H1 (cell line): ENCODE results near the gene ZW10. TPM values are rescaled to one million over a fixed set of nuclear protein-coding genes. Genes with fewer than 3 reads are reported as not detected.

ENCODE experiments used
- CHD7 ChIP-seq: fragments of 300-600 bp; sonication (generic); IDR thresholded peaks from 2 replicates; pipeline ENCODE4 v1.7.1; 2012; ENCODE audit warnings: low read length, moderate library complexity, mild to moderate bottlenecking, inconsistent platforms; ENCODE audit not compliant: insufficient replicate concordance
- GTF2F1 ChIP-seq: IDR thresholded peaks from 2 replicates; pipeline ENCODE4 v1.6.1; 2012; ENCODE audit warnings: low read depth, low read length, improper control_type of control experiment, borderline replicate concordance
- KDM1A ChIP-seq: fragments of 200-600, 300-600 bp; sonication (generic); IDR thresholded peaks from 2 replicates; pipeline ENCODE4 v1.7.1; 2016; ENCODE audit warnings: mild to moderate bottlenecking, low read length, borderline replicate concordance
- MAFK ChIP-seq: IDR thresholded peaks from 2 replicates; pipeline ENCODE4 v1.6.1; 2012; ENCODE audit warnings: low read depth, mild to moderate bottlenecking, improper control_type of control experiment, low read length
- PHF8 ChIP-seq: fragments of 200-600 bp; sonication (generic); conservative IDR thresholded peaks from 2 replicates; pipeline ENCODE4 v1.7.1; 2012; ENCODE audit warnings: low read depth, mild to moderate bottlenecking, inconsistent platforms, low read length, moderate library complexity
- POU5F1 ChIP-seq: IDR thresholded peaks from 2 replicates; pipeline ENCODE4 v1.6.1; 2011; ENCODE audit warnings: low read depth, mild to moderate bottlenecking, low read length, moderate library complexity
- RAD21 ChIP-seq, 2 experiments: IDR thresholded peaks in 1 of 2; conservative IDR thresholded peaks in 1 of 2; 2 replicates each; pipeline ENCODE4 v1.6.1; 2011; ENCODE audit warnings: low read depth in 2 of 2, low read length in 2 of 2, improper control_type of control experiment in 1 of 2, inconsistent platforms in 1 of 2, mild to moderate bottlenecking in 1 of 2, moderate library complexity in 1 of 2
- SAP30 ChIP-seq: fragments of 300-600 bp; sonication (generic); IDR thresholded peaks from 2 replicates; pipeline ENCODE4 v1.7.1; 2012; ENCODE audit warnings: low read length, moderate library complexity, mild to moderate bottlenecking, inconsistent platforms; ENCODE audit not compliant: insufficient read depth, insufficient replicate concordance
- SP1 ChIP-seq: IDR thresholded peaks from 2 replicates; pipeline ENCODE4 v1.6.1; 2011; ENCODE audit warnings: low read depth, low read length
- TAF1 ChIP-seq: IDR thresholded peaks from 2 replicates; pipeline ENCODE4 v1.6.1; 2011; ENCODE audit warnings: mild to moderate bottlenecking, low read depth, low read length
- TEAD4 ChIP-seq: IDR thresholded peaks from 2 replicates; pipeline ENCODE4 v1.6.1; 2012; ENCODE audit warnings: low read depth, low read length, inconsistent platforms, mixed read lengths
- polyA plus RNA-seq, 7 experiments: library from polyadenylated mRNA; depleted of rRNA in 3 of 7; stranded (reverse) in 5 of 7; unstranded in 2 of 7; fragments of >200 nt in 5 of 7; fragments of 200-250 nt in 2 of 7; gene quantifications; 1 replicate in 5 of 7; 2 replicates in 1 of 7; 4 replicates in 1 of 7; pipeline versions ENCODE4 v1.2.1 to v1.2.3, GENCODE V29; 2011 to 2013; ENCODE audit warnings: missing spikeins in 2 of 7, mixed read lengths in 2 of 7
- total RNA-seq: library from RNA; stranded (reverse); fragmentation: NEBNext Ultra II Directional; extraction: Animal tissue kit (Norgen Biotek cat#: 25700); gene quantifications from 2 replicates; pipeline ENCODE4 v1.2.1, GENCODE V29; 2021

ZW10 gene
- total and polyA plus RNA-seq, 2 of the 8 experiments (the other 6 are each of a cell fraction or from before 2014, with no cell fraction given), result 9.0 to 25.3 TPM

- TF ChIP-seq CHD7 (no peak), MAFK (no peak), RAD21 (IDR thresholded peaks at IDR 0.05 in 1 of 2, conservative IDR thresholded peaks at IDR 0.05 in 1 of 2; ENCODE audit: low read depth in 2 of 2, low read length in 2 of 2) (peak; percentile 23 to 49), PHF8 (no peak), TAF1 (no peak), GTF2F1 (no peak), SAP30 (no peak), SP1 (no peak), TEAD4 (no peak), KDM1A (no peak), POU5F1 (no peak)
These were observed 23.3 kb upstream of the ZW10 start (continued) for GRCh38 chr11:113796663-113797259.
